ENCODE results near the gene OPN1LW. TPM values are rescaled to one million over a fixed set of nuclear protein-coding genes. Genes with fewer than 3 reads are reported as not detected.
"Not testable (repeated sequence)": the region's sequence is repeated elsewhere in the genome, so short reads cannot be mapped to it uniquely, and the experiment has no call there.

Gene OPN1LW
- total and polyA plus RNA-seq, 10 donors = not detected

GRCh38 chrX:154140206-154140605, 3.8 kb upstream of the OPN1LW start:
- Histone ChIP-seq H3K27ac (no peak overlapping the region), H3K36me3 (no peaks in the 10 kb centered on the region), H3K4me3 (no peak overlapping the region), H3K27me3 (replicated peaks in 1 of 7) (peaks cover 0 to 4% (median 0%) of the 10 kb centered on the region in 7 donors), H3K4me1 (peaks cover 0 to 21% (median 13%) of the 10 kb centered on the region in 6 donors), H3K9me3 (no peaks in the 10 kb centered on the region)
- no peak for DNase-seq
- TF ChIP-seq POLR2A (IDR thresholded peaks at IDR 0.05) = no peak
- no peak for TF ChIP-seq POLR2AphosphoS5 (IDR thresholded peaks at IDR 0.05)
- no peak for TF ChIP-seq CTCF (IDR thresholded peaks at IDR 0.05 in 8 of 11, conservative IDR thresholded peaks at IDR 0.05 in 3 of 11)
- intact Hi-C loops (cut with DNase I; ENCODE audit: low total_unique reads) = no loop called here
- WGBS, 5 donors = 88 to 93% (median 91%) methylated on average over 12 of the region's 12 CpGs

- TF ChIP-seq POLR2AphosphoS5 (IDR thresholded peaks at IDR 0.05) = no peak
- TF ChIP-seq POLR2A (IDR thresholded peaks at IDR 0.05) = no peak
- TF ChIP-seq CTCF (IDR thresholded peaks at IDR 0.05 in 8 of 11, conservative IDR thresholded peaks at IDR 0.05 in 3 of 11) = no peak
- WGBS, 5 donors = 78 to 97% (median 84%) methylated on average over 8 to 10 of the region's 10 CpGs; no CpG with 5 or more reads in 1 of the 5 donors
- DNase-seq = no peak
- no peak overlapping the region for H3K4me3 ChIP-seq
- intact Hi-C loops (cut with DNase I; ENCODE audit: low total_unique reads) = no loop called here
- peaks cover 0 to 4% (median 0%) of the 10 kb centered on the region in 7 donors for H3K27me3 ChIP-seq (replicated peaks in 1 of 7)
- H3K36me3 ChIP-seq = no peaks in the 10 kb centered on the region
- H3K9me3 ChIP-seq = no peaks in the 10 kb centered on the region
- H3K27ac ChIP-seq = no peak overlapping the region
- peaks cover 0 to 16% (median 9%) of the 10 kb centered on the region in 6 donors for H3K4me1 ChIP-seq
These were observed 3.3 kb upstream of the OPN1LW start for GRCh38 chrX:154140742-154141141.

GRCh38 chrX:154142386-154142785, 1.7 kb upstream of the OPN1LW start:
- Histone ChIP-seq H3K36me3 (no peaks in the 10 kb centered on the region), H3K4me1 (no peaks in the 10 kb centered on the region), H3K27me3 (replicated peaks in 1 of 7) (peaks cover 0 to 4% (median 0%) of the 10 kb centered on the region in 7 donors), H3K27ac (no peak overlapping the region), H3K9me3 (no peaks in the 10 kb centered on the region), H3K4me3 (no peak overlapping the region)
- DNase-seq = no peak
- WGBS, 5 donors = 92 to 98% (median 96%) methylated on average over 8 of the region's 8 CpGs
- TF ChIP-seq CTCF (IDR thresholded peaks at IDR 0.05 in 8 of 11, conservative IDR thresholded peaks at IDR 0.05 in 3 of 11) = no peak
- TF ChIP-seq POLR2A (IDR thresholded peaks at IDR 0.05) = no peak
- intact Hi-C loops (cut with DNase I; ENCODE audit: low total_unique reads) = no loop called here

- no peaks in the 10 kb centered on the region for H3K4me1 ChIP-seq
- peak; percentile 63 for DNase-seq
- H3K36me3 ChIP-seq = no peaks in the 10 kb centered on the region
- TF ChIP-seq CTCF (IDR thresholded peaks at IDR 0.05 in 8 of 11, conservative IDR thresholded peaks at IDR 0.05 in 3 of 11) = no peak
- no peak for TF ChIP-seq POLR2A (IDR thresholded peaks at IDR 0.05)
- no peak for TF ChIP-seq POLR2AphosphoS5 (IDR thresholded peaks at IDR 0.05)
- no peaks in the 10 kb centered on the region for H3K27me3 ChIP-seq (replicated peaks in 1 of 7)
- no peaks in the 10 kb centered on the region for H3K9me3 ChIP-seq
- no peak overlapping the region for H3K4me3 ChIP-seq
- no peak overlapping the region for H3K27ac ChIP-seq
- intact Hi-C loops (cut with DNase I; ENCODE audit: low total_unique reads) = no loop called here
- WGBS, 5 donors = 80 to 94% (median 90%) methylated on average over 18 to 23 of the region's 23 CpGs
These were observed 895 bp upstream of the OPN1LW start for GRCh38 chrX:154142950-154143745.

GRCh38 chrX:154151030-154151429, 7.0 kb downstream of the OPN1LW start:
- H3K9me3 ChIP-seq; H3K36me3 ChIP-seq; H3K27me3 ChIP-seq (replicated peaks in 1 of 7); H3K27ac ChIP-seq; intact Hi-C loops (cut with DNase I; ENCODE audit: low total_unique reads); DNase-seq; H3K4me3 ChIP-seq; H3K4me1 ChIP-seq: not testable (repeated sequence)
- WGBS, 5 donors = 71 to 100% (median 93%) methylated on average over 1 of the region's 6 CpGs; no CpG with 5 or more reads in 1 of the 5 donors

- 89 to 100% (median 94%) methylated on average over 5 to 11 of the region's 11 CpGs for WGBS, 5 donors
- H3K27ac ChIP-seq; H3K27me3 ChIP-seq (replicated peaks in 1 of 7); H3K9me3 ChIP-seq; DNase-seq; intact Hi-C loops (cut with DNase I; ENCODE audit: low total_unique reads); H3K36me3 ChIP-seq; H3K4me3 ChIP-seq; H3K4me1 ChIP-seq: not testable (repeated sequence)
These were observed 12.2 kb downstream of the OPN1LW start for GRCh38 chrX:154156221-154156620.

GRCh38 chrX:154157207-154157606, 13.2 kb downstream of the OPN1LW start:
- H3K4me3 ChIP-seq; H3K27ac ChIP-seq; DNase-seq; intact Hi-C loops (cut with DNase I; ENCODE audit: low total_unique reads); H3K4me1 ChIP-seq; H3K27me3 ChIP-seq (replicated peaks in 1 of 7); H3K36me3 ChIP-seq; H3K9me3 ChIP-seq: not testable (repeated sequence)
- WGBS, 5 donors = no CpG with 5 or more reads among the region's 2 CpGs
